SK-N-SH (cell line): ENCODE results near the gene PARD3B. TPM values are rescaled to one million over a fixed set of nuclear protein-coding genes. Genes with fewer than 3 reads are reported as not detected.

Experiments used
- CTCF ChIA-PET: fragments of 300-600, 350-600 bp; formaldehyde crosslinking; extraction: SDS; loops from one replicate; lab custom pipeline; 2021; lab: Yijun Ruan, JAX
- POLR2A ChIA-PET: fragments of 350-600 bp; sonication (Branson Sonifier 250); formaldehyde crosslinking; extraction: SDS; loops from one replicate; lab custom pipeline; 2020; ENCODE audit warnings: antibody characterized with exemption, inconsistent platforms; lab: Yijun Ruan, JAX
- DNase-seq: peaks from one replicate; pipeline ENCODE4 v3.0.0; 2012
- H2AFZ ChIP-seq: fragments of 200-600 bp; sonication (generic); 2 replicates; pipeline ENCODE4 v1.8.1; 2016; ENCODE audit warnings: antibody characterized with exemption, mild to moderate bottlenecking, low read depth
- H3F3A ChIP-seq: fragments of 200-600 bp; sonication (generic); replicated peaks from 2 replicates; pipeline ENCODE3; 2016; ENCODE audit warnings: antibody characterized with exemption, mild to moderate bottlenecking; ENCODE audit not compliant: insufficient read depth
- H3K27ac ChIP-seq, 2 experiments: fragments of 200-500 bp in 1 of 2; fragments of 200-600 bp in 1 of 2; sonication (Bioruptor generic) in 1 of 2; sonication (generic), shearing (Covaris generic) in 1 of 2; 2 replicates each; pipeline versions ENCODE4 v1.5.1 to v1.6.1; 2014 to 2016; ENCODE audit warnings: low read depth in 2 of 2, inconsistent platforms in 1 of 2, low read length in 1 of 2, mild to moderate bottlenecking in 1 of 2, mixed read lengths in 1 of 2
- H3K27me3 ChIP-seq: fragments of 200-600 bp; sonication (generic), shearing (Covaris generic); 2 replicates; pipeline ENCODE4 v1.6.1; 2016; ENCODE audit warnings: mixed run types; ENCODE audit not compliant: insufficient read depth
- H3K36me3 ChIP-seq, 2 experiments: fragments of 200-500 bp in 1 of 2; fragments of 200-600 bp in 1 of 2; sonication (Bioruptor generic) in 1 of 2; sonication (generic) in 1 of 2; replicated peaks in 1 of 2; 2 replicates each; pipeline versions ENCODE3 to v1.5.1; 2014 to 2016; ENCODE audit warnings: low read length in 1 of 2, mild to moderate bottlenecking in 1 of 2; ENCODE audit not compliant: insufficient read depth in 2 of 2, control insufficient read depth in 1 of 2
- H3K4me1 ChIP-seq, 2 experiments: fragments of 200-500 bp in 1 of 2; fragments of 200-600 bp in 1 of 2; sonication (Bioruptor generic) in 1 of 2; sonication (generic), shearing (Covaris generic) in 1 of 2; 2 replicates each; pipeline versions ENCODE4 v1.5.1 to v1.6.1; 2014 to 2016; ENCODE audit warnings: low read depth in 1 of 2, low read length in 1 of 2, mixed run types in 1 of 2; ENCODE audit not compliant: insufficient read depth in 2 of 2, control insufficient read depth in 1 of 2
- H3K4me2 ChIP-seq: fragments of 200-600 bp; sonication (generic), shearing (Covaris generic); 2 replicates; pipeline ENCODE4 v1.6.1; 2017; ENCODE audit warnings: mixed run types
- H3K4me3 ChIP-seq, 2 experiments: fragments of 200-500 bp in 1 of 2; fragments of 200-600 bp in 1 of 2; sonication (Bioruptor generic) in 1 of 2; sonication (generic), shearing (Covaris generic) in 1 of 2; 2 replicates each; pipeline versions ENCODE4 v1.5.1 to v1.8.1; 2014 to 2016; ENCODE audit warnings: low read depth in 2 of 2, inconsistent platforms in 1 of 2, low read length in 1 of 2, mild to moderate bottlenecking in 1 of 2, mixed read lengths in 1 of 2, moderate library complexity in 1 of 2
- H3K79me2 ChIP-seq: fragments of 200-600 bp; sonication (generic); 2 replicates; pipeline ENCODE4 v1.8.1; 2017; ENCODE audit warnings: mild to moderate bottlenecking; ENCODE audit not compliant: insufficient read depth
- H3K9ac ChIP-seq: fragments of 200-600 bp; sonication (generic); 2 replicates; pipeline ENCODE4 v1.6.1; 2017; ENCODE audit warnings: mixed run types
- H3K9me2 ChIP-seq: fragments of 200-600 bp; sonication (generic); 2 replicates; pipeline ENCODE4 v1.6.1; 2017; ENCODE audit warnings: mixed run types
- H3K9me3 ChIP-seq: fragments of 200-600 bp; sonication (generic); 2 replicates; pipeline ENCODE4 v1.6.1; 2017; ENCODE audit warnings: mixed run types, mild to moderate bottlenecking, moderate library complexity
- H4K20me1 ChIP-seq: fragments of 200-600 bp; sonication (generic); 2 replicates; pipeline ENCODE4 v1.6.1; 2017; ENCODE audit warnings: mild to moderate bottlenecking, mixed run types; ENCODE audit not compliant: insufficient read depth
- GATA2 ChIP-seq: sonication (generic); formaldehyde crosslinking; IDR thresholded peaks from 2 replicates; pipeline ENCODE4 v1.5.0; 2020; ENCODE audit warnings: mild to moderate bottlenecking, missing genetic modification reagents
- IRF3 ChIP-seq: fragments of 150-350 bp; IDR thresholded peaks from 2 replicates; pipeline ENCODE4 v1.6.1; 2016; ENCODE audit warnings: mild to moderate bottlenecking, low read depth, low read length
- JUND ChIP-seq: IDR thresholded peaks from 2 replicates; pipeline ENCODE4 v1.4.0; 2012
- MXI1 ChIP-seq: IDR thresholded peaks from 2 replicates; pipeline ENCODE4 v1.6.1; 2012; ENCODE audit warnings: mild to moderate bottlenecking, low read depth, low read length, improper control_type of control experiment
- NFIC ChIP-seq: IDR thresholded peaks from 2 replicates; pipeline ENCODE4 v1.4.0; 2012; ENCODE audit warnings: borderline replicate concordance
- PBX3 ChIP-seq: IDR thresholded peaks from 2 replicates; pipeline ENCODE4; 2012
- RAD21 ChIP-seq: IDR thresholded peaks from 2 replicates; pipeline ENCODE4 v1.6.1; 2012; ENCODE audit warnings: mild to moderate bottlenecking, low read length
- RXRA ChIP-seq: IDR thresholded peaks from 2 replicates; pipeline ENCODE4 v1.4.0; 2012; ENCODE audit warnings: low read depth, mild to moderate bottlenecking, borderline replicate concordance
- SMC3 ChIP-seq: IDR thresholded peaks from 2 replicates; pipeline ENCODE4 v1.6.1; 2012; ENCODE audit warnings: low read depth, low read length, improper control_type of control experiment
- TCF12 ChIP-seq: IDR thresholded peaks from 2 replicates; pipeline ENCODE4 v1.4.0; 2012
- YY1 ChIP-seq: IDR thresholded peaks from 2 replicates; pipeline ENCODE4 v1.4.0; 2012; ENCODE audit warnings: low read depth, mild to moderate bottlenecking
- ZBTB33 ChIP-seq: IDR thresholded peaks from 2 replicates; pipeline ENCODE4 v1.4.0; 2012; ENCODE audit warnings: low read depth, borderline replicate concordance
- WGBS: methylation state at CpG from one replicate; pipeline ENCODE4 v1.1.6; 2017; ENCODE audit warnings: low lambda C conversion rate; 5-methylcytosine and 5-hydroxymethylcytosine counted together
- polyA plus RNA-seq, 3 experiments: library from polyadenylated mRNA; depleted of rRNA; stranded (reverse); fragments of >200 nt; gene quantifications; 2 replicates each; pipeline ENCODE4 v1.2.3, GENCODE V29; 2012

Gene PARD3B
- polyA plus RNA-seq, 1 of the 3 experiments (the other 2 are of a cell fraction), result 0.87 TPM

DNA sequence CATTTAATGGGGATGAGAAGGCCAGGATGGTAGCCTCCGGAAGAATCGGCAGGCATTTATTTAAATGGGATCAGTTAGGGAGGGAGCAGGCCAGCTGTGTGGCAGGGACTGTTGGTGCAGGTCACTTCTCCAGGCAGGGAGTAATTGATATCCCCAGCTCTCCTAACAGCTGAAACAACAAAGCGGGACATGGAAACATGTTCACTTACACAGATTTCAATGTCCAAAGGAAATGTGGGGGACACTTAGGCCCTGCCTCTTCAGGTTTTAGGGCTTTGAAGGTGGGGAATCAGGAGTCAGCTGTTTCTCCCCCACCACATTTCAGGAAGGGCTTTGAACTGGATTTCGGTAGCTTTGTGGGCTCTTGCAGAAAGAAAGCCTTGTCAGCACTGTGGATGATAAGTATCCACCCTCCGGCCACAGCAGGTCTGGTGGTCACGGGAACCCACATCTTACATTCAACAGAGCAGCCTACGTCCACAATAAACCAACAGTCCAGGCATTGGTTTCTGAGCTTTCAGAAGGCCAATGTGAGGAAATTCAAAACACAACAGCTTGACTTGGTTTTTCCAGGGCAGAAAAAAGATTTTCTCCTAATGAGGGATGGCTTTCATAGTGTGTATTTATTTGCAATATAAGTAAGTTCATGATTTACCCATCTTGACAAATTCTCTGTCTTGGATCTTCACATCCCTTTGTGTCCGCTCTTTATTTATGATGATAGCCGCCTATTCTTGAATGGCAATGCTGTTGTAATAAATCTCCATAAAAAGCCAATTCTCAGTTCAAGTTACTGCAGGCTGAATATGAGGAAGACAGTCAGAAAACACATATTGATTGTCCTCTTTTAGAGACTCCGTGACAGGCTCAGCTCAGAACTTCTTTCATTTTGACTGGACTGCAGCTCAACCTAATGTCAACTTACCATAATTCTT is 1040.4 kb downstream of the PARD3B start:
- POLR2A ChIA-PET, result no interaction called here
- peaks cover 4% of the 10 kb centered on the region for H3F3A ChIP-seq
- H3K9ac ChIP-seq, result no peak overlapping the region
- WGBS, result 73% methylated on average over 9 of the region's 10 CpGs
- H3K27me3 ChIP-seq, result no peaks in the 10 kb centered on the region
- no peaks in the 10 kb centered on the region for H3K79me2 ChIP-seq
- H3K9me3 ChIP-seq, result no peaks in the 10 kb centered on the region
- H3K36me3 ChIP-seq, result no peaks in the 10 kb centered on the region
- TF ChIP-seq SMC3, result no peak
- no peak for TF ChIP-seq PBX3
- no peak for TF ChIP-seq MXI1
- TF ChIP-seq YY1, result no peak
- TF ChIP-seq ZBTB33, result no peak
- TF ChIP-seq JUND, result no peak
- TF ChIP-seq IRF3, result no peak
- TF ChIP-seq, all 33 proteins: peak for 0
- Histone ChIP-seq H3K27ac (no peak overlapping the region), H2AFZ (no peak overlapping the region), H3K9me2 (no peaks in the 10 kb centered on the region), H3K4me1 (peaks cover 3 to 14% of the 10 kb centered on the region in 2 experiments; a peak in 2 of 4 replicates), H3K4me3 (no peak overlapping the region), H4K20me1 (no peaks in the 10 kb centered on the region), H3K4me2 (no peak overlapping the region)
- peak; percentile 38 for DNase-seq
- CTCF ChIA-PET, result no interaction called here

- H3K9me2 ChIP-seq, result no peaks in the 10 kb centered on the region
- DNase-seq, result no peak
- POLR2A ChIA-PET, result no interaction called here
- no peaks in the 10 kb centered on the region for H3K27me3 ChIP-seq
- no peak overlapping the region for H3K4me3 ChIP-seq
- 84% methylated on average over 5 of the region's 5 CpGs for WGBS
- no peaks in the 10 kb centered on the region for H3K36me3 ChIP-seq
- peaks cover 3 to 20% of the 10 kb centered on the region in 2 experiments; a peak in 2 of 4 replicates for H3K4me1 ChIP-seq
- no peak overlapping the region for H3K27ac ChIP-seq
- no peaks in the 10 kb centered on the region for H3K9me3 ChIP-seq
- no peaks in the 10 kb centered on the region for H3K79me2 ChIP-seq
- no peak overlapping the region for H2AFZ ChIP-seq
- CTCF ChIA-PET, result interaction anchor here (1.2 kb wide), 1 partner anchor 89 kb away, joined by 5 read pairs; no protein-coding TSS in a partner anchor
- no peak overlapping the region for H3K4me2 ChIP-seq
- no peak overlapping the region for H3K9ac ChIP-seq
- H3F3A ChIP-seq, result peaks cover 9% of the 10 kb centered on the region
- H4K20me1 ChIP-seq, result no peaks in the 10 kb centered on the region
- TF ChIP-seq NFIC (no peak), RAD21 (no peak), GATA2 (CRISPR knock-in tag) (no peak), RXRA (no peak), TCF12 (no peak), ZBTB33 (no peak)
Measured at GRCh38 chr2:205586626-205587025, 1041.4 kb downstream of the PARD3B start.
